ENCODE results near the gene GRID1. TPM values are rescaled to one million over a fixed set of nuclear protein-coding genes. Genes with fewer than 3 reads are reported as not detected.

GRID1 gene
- total and polyA plus RNA-seq, 8 donors = 0.31 to 8.5 (median 1.0) TPM; not detected in 1

DNA sequence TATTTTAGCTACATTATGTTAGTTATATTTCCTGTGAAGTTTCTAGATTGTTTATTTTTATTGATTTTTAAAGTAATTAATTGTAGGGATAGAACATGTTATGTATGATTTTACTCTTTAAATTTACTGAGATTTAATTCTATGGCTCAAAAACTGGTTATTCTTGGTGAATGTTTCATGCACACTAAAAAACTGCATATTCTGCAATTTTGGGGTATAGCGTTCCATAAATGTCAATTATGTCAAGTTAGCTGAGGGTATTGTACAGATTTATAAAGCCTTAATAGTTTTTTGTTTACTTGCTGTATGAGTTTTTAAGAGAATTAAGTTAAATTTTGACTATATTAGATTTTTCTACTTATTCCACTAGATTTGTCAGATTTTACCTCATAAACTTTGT is 669.7 kb downstream of the GRID1 start:
- H3K9me3 ChIP-seq = no peaks in the 10 kb centered on the region
- intact Hi-C loops (cut with DNase I; ENCODE audit: low total_unique reads) = no loop called here
- H3K4me3 ChIP-seq = no peak overlapping the region
- no peak overlapping the region for H3K27ac ChIP-seq
- no peaks in the 10 kb centered on the region for H3K4me1 ChIP-seq
- TF ChIP-seq, protein P1, sequence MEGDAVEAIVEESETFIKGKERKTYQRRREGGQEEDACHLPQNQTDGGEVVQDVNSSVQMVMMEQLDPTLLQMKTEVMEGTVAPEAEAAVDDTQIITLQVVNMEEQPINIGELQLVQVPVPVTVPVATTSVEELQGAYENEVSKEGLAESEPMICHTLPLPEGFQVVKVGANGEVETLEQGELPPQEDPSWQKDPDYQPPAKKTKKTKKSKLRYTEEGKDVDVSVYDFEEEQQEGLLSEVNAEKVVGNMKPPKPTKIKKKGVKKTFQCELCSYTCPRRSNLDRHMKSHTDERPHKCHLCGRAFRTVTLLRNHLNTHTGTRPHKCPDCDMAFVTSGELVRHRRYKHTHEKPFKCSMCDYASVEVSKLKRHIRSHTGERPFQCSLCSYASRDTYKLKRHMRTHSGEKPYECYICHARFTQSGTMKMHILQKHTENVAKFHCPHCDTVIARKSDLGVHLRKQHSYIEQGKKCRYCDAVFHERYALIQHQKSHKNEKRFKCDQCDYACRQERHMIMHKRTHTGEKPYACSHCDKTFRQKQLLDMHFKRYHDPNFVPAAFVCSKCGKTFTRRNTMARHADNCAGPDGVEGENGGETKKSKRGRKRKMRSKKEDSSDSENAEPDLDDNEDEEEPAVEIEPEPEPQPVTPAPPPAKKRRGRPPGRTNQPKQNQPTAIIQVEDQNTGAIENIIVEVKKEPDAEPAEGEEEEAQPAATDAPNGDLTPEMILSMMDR (IDR thresholded peaks at IDR 0.05) = no peak
- no peak for TF ChIP-seq EP300 (IDR thresholded peaks at IDR 0.05)
- no peak for TF ChIP-seq POLR2AphosphoS5 (IDR thresholded peaks at IDR 0.05)
- TF ChIP-seq POLR2A (IDR thresholded peaks at IDR 0.05) = no peak
- H3K27me3 ChIP-seq = no peaks in the 10 kb centered on the region
- 81 to 100% (median 94%) methylated on average over 1 of the region's 1 CpG for WGBS, 5 donors
- no peak for DNase-seq
- no peaks in the 10 kb centered on the region for H3K36me3 ChIP-seq

GRCh38 chr10:85682621-85683020 is 684.0 kb downstream of the GRID1 start:
- TF ChIP-seq POLR2A (IDR thresholded peaks at IDR 0.05) (no peak), EP300 (IDR thresholded peaks at IDR 0.05) (no peak), POLR2AphosphoS5 (IDR thresholded peaks at IDR 0.05) (no peak)
- TF ChIP-seq, protein P1 (IDR thresholded peaks at IDR 0.05) = no peak
- H3K27me3 ChIP-seq = no peaks in the 10 kb centered on the region
- no peak overlapping the region for H3K27ac ChIP-seq
- no peaks in the 10 kb centered on the region for H3K4me1 ChIP-seq
- no peak overlapping the region for H3K4me3 ChIP-seq
- DNase-seq = no peak
- peaks cover 0 to 4% (median 0%) of the 10 kb centered on the region in 4 donors for H3K9me3 ChIP-seq
- WGBS, 5 donors = 69 to 96% (median 93%) methylated on average over 1 of the region's 1 CpG
- H3K36me3 ChIP-seq = no peaks in the 10 kb centered on the region
- intact Hi-C loops (cut with DNase I; ENCODE audit: low total_unique reads) = no loop called here

DNA sequence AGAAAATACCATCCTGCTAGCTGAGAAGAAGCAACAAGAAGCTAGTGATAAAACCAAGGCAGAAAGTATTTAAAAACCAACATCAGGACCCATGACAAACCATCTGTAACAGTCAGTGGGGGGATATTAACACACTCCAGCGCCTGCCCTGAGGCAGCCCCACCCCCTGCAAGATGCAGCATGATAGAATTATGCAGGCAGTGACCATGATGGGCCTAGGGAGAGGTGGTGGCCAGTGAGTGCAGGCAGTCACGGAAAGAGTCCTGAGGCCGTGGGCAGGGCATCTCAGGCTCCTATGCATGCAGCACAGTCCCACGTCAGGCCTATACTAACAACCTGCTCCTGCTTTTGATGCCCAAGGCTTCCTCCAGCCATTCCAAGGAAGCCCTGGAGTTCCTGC is 686.9 kb downstream of the GRID1 start:
- no peaks in the 10 kb centered on the region for H3K4me1 ChIP-seq
- no peaks in the 10 kb centered on the region for H3K27me3 ChIP-seq
- no peaks in the 10 kb centered on the region for H3K36me3 ChIP-seq
- H3K9me3 ChIP-seq = no peaks in the 10 kb centered on the region
- no peak overlapping the region for H3K4me3 ChIP-seq
- no peak for DNase-seq
- 62 to 77% (median 74%) methylated on average over 4 of the region's 4 CpGs for WGBS, 5 donors
- intact Hi-C loops (cut with DNase I; ENCODE audit: low total_unique reads) = no loop called here
- no peak overlapping the region for H3K27ac ChIP-seq
- TF ChIP-seq POLR2AphosphoS5 (IDR thresholded peaks at IDR 0.05) (no peak), POLR2A (IDR thresholded peaks at IDR 0.05) (no peak), EP300 (IDR thresholded peaks at IDR 0.05) (no peak)
- TF ChIP-seq, protein P1 (IDR thresholded peaks at IDR 0.05) = no peak

DNA sequence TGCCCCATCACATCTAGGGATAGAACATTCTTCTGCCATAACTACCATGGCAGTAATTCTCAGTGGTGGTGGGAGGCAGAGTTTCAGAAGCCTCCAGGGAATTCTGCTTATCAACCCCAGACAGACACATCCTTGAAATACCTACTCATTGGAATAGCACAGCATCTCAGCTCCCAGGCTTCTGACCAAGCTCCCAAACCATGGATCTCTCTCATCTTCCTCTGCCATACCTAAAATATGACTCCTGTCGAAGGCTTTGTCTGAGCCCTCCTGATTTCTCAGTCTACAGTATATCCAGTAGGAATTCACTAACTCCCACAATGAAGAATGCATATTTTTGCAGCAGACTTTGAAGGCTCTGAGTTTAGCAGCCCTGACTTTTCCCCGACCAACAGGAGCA is 687.5 kb downstream of the GRID1 start:
- Histone ChIP-seq H3K27ac (no peak overlapping the region), H3K4me1 (no peaks in the 10 kb centered on the region), H3K27me3 (no peaks in the 10 kb centered on the region), H3K9me3 (no peaks in the 10 kb centered on the region), H3K36me3 (no peaks in the 10 kb centered on the region), H3K4me3 (no peak overlapping the region)
- WGBS, 5 donors = 66 to 88% (median 86%) methylated on average over 2 of the region's 2 CpGs
- intact Hi-C loops (cut with DNase I; ENCODE audit: low total_unique reads) = no loop called here
- no peak for DNase-seq
- TF ChIP-seq EP300 (IDR thresholded peaks at IDR 0.05) (no peak), POLR2AphosphoS5 (IDR thresholded peaks at IDR 0.05) (no peak), POLR2A (IDR thresholded peaks at IDR 0.05) (no peak)
- TF ChIP-seq, protein P1 (IDR thresholded peaks at IDR 0.05) = no peak
